Astrocyte of the hippocampus (primary cell): ENCODE data around the gene IFIT5.
A peak's percentile ranks its signal among the peaks of the same experiment; 100 is the strongest.
"Not testable (repeated sequence)": the region's sequence is repeated elsewhere in the genome, so short reads cannot be mapped to it uniquely, and the experiment has no call there.

ENCODE experiments used
- DNase-seq: peaks from one replicate; pipeline ENCODE4 v3.0.0; 2011; ENCODE audit warnings: low read depth, low spot score

The IFIT5 gene

DNA sequence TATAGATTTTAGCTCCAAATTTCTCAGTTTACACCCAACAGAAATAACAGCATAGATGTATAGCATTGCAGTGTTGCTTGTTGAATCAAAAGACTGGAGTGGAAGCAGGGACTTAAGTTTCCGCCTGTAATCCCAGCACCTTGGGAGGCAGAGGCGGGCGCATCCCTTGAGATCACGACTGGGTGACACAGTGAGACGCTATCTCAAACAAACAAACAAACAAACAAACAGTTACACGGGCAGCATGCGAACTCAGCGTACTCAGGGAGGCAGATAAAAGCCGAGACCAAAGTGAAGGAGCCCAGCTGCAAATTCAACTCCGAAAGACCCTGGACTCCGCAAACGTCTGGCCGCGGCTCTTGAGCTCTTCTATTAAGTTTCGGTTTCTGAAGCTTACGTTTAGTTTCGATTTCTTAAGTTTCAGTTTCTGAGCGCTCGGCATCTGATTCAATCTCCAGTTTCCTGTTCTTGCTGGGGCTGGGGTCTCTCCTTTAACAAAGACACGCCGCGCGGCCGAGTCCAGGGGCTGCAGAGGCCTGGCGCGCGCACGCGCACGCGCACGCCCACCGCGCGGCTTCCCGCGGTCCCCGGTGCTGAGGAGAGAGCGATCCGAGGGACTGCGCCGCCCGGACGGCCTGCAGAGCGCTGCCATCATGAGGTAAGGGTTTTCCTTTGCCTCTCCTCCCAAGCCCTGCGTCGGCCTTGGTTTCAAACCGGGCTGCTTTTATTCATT lies at the start of gene IFIT5:
TSS of gene IFIT5 (plus strand) at position 423 of the 733 bp plus-strand sequence. CDS start at position 654, 231 bp downstream.
- peak; percentile 90 for DNase-seq

- DNase-seq, result peak; percentile 75
Observed at GRCh38 chr10:89367529-89367928, 46.8 kb upstream of the IFIT5 start.

DNA sequence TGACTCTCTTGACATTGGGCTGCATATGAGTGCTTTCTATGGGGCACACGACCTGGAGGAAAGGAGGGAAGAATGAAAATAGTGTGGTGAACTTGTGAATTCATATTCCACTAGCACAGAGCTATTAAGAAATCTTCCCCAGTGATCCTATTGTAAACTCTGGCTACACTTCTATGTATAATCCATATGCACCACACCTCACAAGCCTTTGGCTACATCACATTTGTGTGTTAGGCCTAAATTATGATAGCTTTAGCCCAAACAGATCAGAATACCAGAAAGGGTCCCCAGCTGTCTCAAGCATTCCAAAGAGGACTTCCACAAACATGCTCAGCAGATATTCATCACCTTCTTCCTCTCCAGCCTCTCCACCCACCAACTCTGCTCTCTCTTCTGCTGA lies 46.2 kb upstream of the IFIT5 start:
- DNase-seq, result no peak

DNA sequence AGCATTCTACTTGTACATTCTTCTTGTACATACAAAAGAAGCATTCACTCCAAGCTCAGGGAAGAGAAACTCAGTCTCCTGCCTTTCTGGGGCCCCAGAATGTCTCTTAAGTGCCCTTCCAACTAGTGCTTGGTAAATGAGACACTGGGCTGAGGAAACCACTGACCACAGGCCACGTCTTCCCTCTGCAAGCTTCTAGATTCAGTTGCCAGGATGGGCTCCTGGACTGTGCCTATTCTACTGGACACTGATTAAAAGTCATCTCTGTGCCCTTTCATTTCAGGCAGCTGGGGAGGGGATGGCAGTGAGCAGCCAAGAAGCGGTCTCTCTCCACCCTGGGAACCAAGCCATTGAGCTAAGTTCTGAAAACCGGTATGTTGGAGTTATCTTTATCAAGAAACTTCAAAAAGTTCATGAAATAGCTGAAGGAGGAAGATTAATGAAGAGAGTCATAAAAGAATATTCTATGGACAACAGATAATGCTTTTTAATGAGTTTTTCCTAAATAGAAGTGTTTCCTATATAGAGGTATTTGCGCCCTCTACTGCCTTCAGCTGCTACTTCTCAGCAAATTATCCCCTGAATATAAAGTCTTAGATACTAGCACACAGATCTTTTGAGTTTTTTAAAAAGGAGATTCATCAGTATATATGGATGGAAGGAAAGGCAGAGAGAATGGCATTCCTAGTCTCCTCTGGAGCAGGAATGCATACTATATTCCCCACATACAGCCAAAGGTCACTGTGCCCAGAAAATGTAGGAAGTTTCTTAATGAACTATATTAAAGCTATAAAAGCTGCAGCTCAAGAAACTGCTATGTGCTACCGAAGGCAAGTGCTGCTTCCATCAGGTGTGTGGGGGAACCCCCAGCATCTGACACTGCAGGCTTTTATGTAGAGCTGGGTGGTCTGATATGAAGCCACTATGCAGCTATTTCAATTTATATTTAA lies 44.9 kb upstream of the IFIT5 start:
- DNase-seq, result peak; percentile 66

- no peak for DNase-seq
Observed at GRCh38 chr10:89371079-89371478, 43.3 kb upstream of the IFIT5 start.

DNA sequence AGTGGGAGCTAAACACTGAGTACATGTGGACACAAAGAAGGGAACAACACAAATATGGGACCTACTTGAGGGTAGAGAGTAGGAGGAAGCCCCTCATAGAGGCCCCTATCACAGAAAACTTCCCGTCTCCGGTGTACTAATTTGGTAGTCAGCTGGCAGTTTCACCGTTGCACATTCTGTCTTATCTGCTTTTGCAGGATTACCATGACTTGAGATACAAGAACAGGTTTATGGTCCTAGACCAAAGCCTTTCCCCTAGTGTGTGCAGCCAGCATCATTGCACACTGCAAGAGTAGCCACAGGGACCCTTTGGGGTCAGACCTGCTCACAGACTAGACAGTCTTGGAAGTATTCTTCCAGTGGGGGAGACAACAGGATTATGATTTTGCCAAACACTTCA lies 42.4 kb upstream of the IFIT5 start:
- DNase-seq, result no peak

- peak; percentile 97 for DNase-seq
Observed at GRCh38 chr10:89373916-89374711, 40.3 kb upstream of the IFIT5 start.

- peak; percentile 29 for DNase-seq
Observed at GRCh38 chr10:89374713-89375141, 39.6 kb upstream of the IFIT5 start.

DNA sequence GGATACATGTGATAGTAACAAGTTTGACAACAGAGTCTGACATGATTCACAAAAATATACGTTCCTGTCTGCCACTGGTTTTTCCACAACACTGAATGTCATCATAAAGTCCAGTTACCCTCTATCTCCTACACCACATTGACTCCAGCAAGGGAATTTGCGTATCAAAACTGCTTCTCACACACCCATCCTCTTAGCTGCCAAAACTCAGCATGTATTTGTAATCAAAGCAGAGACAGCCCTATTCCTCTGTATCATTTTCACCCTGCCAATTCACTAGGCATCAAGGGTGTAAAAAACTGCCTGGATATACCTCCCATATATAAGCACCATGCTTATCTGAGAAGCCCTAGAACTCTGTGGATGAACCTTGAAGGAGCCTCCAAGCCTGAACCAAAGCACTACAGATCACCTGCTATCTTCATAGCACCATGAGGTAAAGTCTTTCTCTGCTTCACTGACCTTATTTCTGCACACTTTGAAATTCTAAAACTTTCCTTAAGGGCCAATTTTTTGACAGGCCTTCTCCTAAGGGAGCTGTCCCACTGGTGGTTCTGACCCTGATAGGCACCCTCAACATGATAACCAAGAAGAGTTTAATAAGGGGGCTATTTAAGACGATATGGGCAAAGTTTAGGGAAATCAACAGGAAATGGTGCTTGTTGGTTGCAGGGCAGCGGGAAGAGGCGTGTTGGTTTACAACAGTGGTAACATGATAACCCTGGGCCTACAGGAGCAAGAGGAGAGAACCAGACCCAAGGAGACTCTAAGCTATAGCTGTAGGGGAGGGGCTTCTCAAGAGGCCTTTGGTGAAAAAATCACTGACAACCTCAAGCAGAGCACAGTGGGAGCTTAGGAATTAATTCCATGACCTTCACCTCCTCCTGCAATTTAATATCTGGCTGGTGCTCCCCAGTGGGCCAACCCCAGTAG lies 36.4 kb upstream of the IFIT5 start, which contains the start of gene IFIT1B:
TSS of gene IFIT1B (plus strand) at position 352 of the 933 bp plus-strand sequence. CDS start at position 432, 80 bp downstream.
- DNase-seq, result no peak

DNA sequence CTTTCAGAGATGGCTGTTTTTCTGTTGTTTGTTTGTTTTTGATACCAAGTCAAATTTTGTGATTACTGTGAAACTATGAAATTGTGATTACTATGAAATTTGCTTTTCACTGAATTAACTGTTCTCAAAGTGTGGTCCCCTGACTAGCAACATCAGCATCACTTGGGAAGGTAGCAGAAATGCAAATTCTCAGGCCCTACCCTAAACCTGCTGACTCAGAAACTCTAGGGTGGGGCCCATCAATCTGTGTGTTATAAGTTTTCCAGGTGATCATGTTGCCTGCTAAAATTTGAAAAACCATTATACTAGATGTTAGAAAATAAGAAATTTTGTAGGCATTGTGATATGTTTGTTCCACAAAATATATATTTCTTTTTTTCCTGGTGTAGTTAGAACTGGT lies 35.3 kb upstream of the IFIT5 start:
- DNase-seq, result no peak

GRCh38 chr10:89382757-89383156 lies 31.6 kb upstream of the IFIT5 start:
- DNase-seq, result no peak

- no peak for DNase-seq
Observed at GRCh38 chr10:89384474-89385340, 29.7 kb upstream of the IFIT5 start.

- no peak for DNase-seq
Observed at GRCh38 chr10:89388806-89389205, 25.6 kb upstream of the IFIT5 start.

- peak; percentile 47 for DNase-seq
Observed at GRCh38 chr10:89389254-89389653, 25.1 kb upstream of the IFIT5 start.

DNA sequence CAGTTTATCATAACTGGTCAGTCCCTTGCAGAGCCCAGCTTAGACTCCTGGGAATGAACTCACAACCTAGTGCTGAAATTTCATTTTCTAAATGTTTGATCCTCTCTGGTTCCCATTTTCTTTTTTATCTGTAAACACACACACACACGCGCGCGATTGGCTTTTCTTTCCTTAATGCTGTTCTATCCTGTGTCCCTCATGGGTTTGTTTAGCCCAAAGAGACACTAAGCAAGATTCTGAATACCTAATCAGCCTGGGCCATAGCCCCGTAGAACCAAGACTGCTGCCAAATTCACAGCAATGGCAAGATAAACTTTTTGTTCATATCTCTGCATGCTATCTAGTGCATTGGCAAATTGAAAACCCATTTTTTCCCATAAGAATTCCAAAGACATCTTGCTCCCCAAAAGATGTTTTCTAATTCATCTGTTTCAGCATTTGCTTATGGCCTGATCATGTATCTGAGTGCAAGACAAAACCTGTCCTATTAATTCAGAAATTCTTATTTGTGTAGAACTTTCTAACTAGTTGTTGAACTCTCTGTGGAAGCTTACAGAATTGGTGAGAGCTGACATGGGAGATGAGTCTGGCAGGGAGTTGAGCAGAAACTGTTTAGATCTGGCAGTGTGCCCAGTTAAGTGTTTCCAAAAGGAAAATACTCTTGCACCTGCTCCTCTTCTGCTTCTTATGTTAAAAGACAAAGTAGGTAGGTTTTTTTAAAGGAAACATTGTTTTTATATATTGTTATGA lies 23.7 kb upstream of the IFIT5 start:
- no peak for DNase-seq

- not testable (repeated sequence) for DNase-seq
Observed at GRCh38 chr10:89391226-89391576, 23.2 kb upstream of the IFIT5 start.

GRCh38 chr10:89391907-89392756 lies 22.2 kb upstream of the IFIT5 start, which contains the start of gene IFIT1:
TSS of gene IFIT1 (plus strand) at chr10:89392623. CDS start at chr10:89392713, 90 bp downstream.
- peak; percentile 86 for DNase-seq

GRCh38 chr10:89392974-89393373 lies 21.4 kb upstream of the IFIT5 start:
- peak; percentile 73 for DNase-seq
